Measurements from ENCODE around the gene TWIST2. TPM values are rescaled to one million over a fixed set of nuclear protein-coding genes. Genes with fewer than 3 reads are reported as not detected.

The TWIST2 gene
- total RNA-seq, 2 experiments from 2014 or later = not detected

DNA sequence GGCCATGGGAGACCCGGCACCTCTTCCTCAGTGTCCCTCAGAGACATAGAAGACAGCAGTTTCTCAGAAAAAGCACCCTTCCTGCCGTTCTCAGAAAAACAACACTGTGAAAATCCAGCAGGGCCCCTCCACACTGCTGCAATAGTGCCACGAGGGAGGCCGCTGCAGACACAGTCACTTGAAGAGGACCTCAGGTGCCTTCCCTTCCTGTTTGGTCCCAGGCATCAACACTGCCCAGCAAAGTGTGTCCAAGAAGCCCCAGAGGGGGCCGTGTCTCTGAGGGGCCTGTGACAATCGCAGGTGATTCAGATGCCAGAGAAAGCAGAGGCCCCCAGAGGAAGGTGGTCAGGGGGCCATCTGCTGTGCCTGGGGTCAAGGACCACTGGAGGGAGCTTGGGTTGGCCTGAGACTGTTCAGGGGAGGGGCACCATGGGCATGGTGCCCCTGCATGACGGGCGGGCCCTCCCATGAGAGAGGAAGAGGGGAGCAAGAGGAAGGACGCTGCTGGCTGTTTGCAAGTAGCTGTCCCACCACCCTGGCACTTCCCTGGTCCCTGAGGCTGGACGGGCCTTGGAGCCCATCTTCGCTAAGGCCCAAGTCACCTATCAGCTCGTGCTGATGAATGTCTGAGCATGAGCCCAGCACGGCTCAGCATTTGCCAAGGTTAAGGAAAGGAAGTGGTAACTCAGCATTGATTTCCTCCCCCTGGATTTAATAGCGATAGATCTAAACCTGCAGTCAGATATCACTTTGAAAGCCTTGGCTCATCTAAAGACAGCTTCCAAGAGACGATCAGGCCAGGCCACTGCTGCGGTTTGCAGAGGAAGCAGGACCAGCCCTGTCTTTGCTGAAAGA is 9.1 kb downstream of the TWIST2 start:
- CTCF ChIA-PET = no interaction called here
- Histone ChIP-seq H3K4me1 (ENCODE audit: insufficient read depth, low read length) (no peaks in the 10 kb centered on the region), H3K27me3 (ENCODE audit: control insufficient read depth in 1 of 2, insufficient read depth in 2 of 2, low read length in 2 of 2) (peaks cover 11% of the 10 kb centered on the region in 2 experiments), H3K9me3 (ENCODE audit: control insufficient read depth in 1 of 2, insufficient read depth in 1 of 2, low read length in 2 of 2) (peaks cover 0 to 11% of the 10 kb centered on the region in 2 experiments), H3K4me3 (ENCODE audit: low read length) (no peak overlapping the region), H3K27ac (ENCODE audit: low read depth in 1 of 2, low read length in 2 of 2) (no peak overlapping the region), H3K36me3 (ENCODE audit: insufficient read depth, low read length) (no peaks in the 10 kb centered on the region)
- peaks cover 24% of the 10 kb centered on the region for H3K27me3 Mint-ChIP-seq
- H3K4me1 Mint-ChIP-seq (ENCODE audit: low read depth) = no peaks in the 10 kb centered on the region
- ATAC-seq (ENCODE audit: poor library complexity) (no peak), DNase-seq (no peak)
- no peaks in the 10 kb centered on the region for H3K9me3 Mint-ChIP-seq
- H3K36me3 Mint-ChIP-seq (ENCODE audit: low read depth) = no peaks in the 10 kb centered on the region
- TF ChIP-seq, protein P1, sequence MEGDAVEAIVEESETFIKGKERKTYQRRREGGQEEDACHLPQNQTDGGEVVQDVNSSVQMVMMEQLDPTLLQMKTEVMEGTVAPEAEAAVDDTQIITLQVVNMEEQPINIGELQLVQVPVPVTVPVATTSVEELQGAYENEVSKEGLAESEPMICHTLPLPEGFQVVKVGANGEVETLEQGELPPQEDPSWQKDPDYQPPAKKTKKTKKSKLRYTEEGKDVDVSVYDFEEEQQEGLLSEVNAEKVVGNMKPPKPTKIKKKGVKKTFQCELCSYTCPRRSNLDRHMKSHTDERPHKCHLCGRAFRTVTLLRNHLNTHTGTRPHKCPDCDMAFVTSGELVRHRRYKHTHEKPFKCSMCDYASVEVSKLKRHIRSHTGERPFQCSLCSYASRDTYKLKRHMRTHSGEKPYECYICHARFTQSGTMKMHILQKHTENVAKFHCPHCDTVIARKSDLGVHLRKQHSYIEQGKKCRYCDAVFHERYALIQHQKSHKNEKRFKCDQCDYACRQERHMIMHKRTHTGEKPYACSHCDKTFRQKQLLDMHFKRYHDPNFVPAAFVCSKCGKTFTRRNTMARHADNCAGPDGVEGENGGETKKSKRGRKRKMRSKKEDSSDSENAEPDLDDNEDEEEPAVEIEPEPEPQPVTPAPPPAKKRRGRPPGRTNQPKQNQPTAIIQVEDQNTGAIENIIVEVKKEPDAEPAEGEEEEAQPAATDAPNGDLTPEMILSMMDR (IDR thresholded peaks at IDR 0.05) = no peak
- H3K4me3 Mint-ChIP-seq = no peak overlapping the region
- no peak overlapping the region for H3K27ac Mint-ChIP-seq
- POLR2A ChIA-PET = no interaction called here
- intact Hi-C loops (cut with DNase I, micrococcal nuclease) = no loop called here

DNA sequence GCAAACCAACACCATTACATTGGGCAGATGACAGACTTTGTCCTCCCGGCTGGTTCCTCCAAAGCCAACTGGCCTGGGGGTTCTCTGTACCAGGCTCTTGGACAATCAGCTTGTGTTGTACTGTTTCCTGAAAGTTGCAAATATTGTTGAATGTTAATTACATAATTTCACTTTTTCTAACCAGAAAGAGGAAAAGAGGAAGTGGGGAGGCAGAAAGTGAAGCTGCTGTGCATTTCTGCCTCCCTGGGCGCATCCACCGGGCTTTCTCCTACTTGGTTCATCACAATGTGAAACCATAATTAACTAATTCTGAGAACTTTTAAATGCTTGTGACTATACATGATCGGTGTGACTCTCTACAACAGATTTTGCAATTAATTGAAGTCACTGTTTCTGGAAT is 10.1 kb downstream of the TWIST2 start:
- ChIA-PET POLR2A (no interaction called here), CTCF (no interaction called here)
- Mint-ChIP-seq H3K36me3 (ENCODE audit: low read depth) (no peaks in the 10 kb centered on the region), H3K4me3 (no peak overlapping the region), H3K27me3 (peaks cover 17% of the 10 kb centered on the region), H3K9me3 (no peaks in the 10 kb centered on the region), H3K4me1 (ENCODE audit: low read depth) (no peaks in the 10 kb centered on the region), H3K27ac (no peak overlapping the region)
- H3K4me3 ChIP-seq (ENCODE audit: low read length) = no peak overlapping the region
- DNase-seq = no peak
- no peak for ATAC-seq (ENCODE audit: poor library complexity)
- intact Hi-C loops (cut with DNase I, micrococcal nuclease) = no loop called here
- TF ChIP-seq, protein P1 (IDR thresholded peaks at IDR 0.05) = no peak
- peaks cover 5 to 11% of the 10 kb centered on the region in 2 experiments for H3K27me3 ChIP-seq (ENCODE audit: control insufficient read depth in 1 of 2, insufficient read depth in 2 of 2, low read length in 2 of 2)
- H3K4me1 ChIP-seq (ENCODE audit: insufficient read depth, low read length) = no peaks in the 10 kb centered on the region
- H3K27ac ChIP-seq (ENCODE audit: low read depth in 1 of 2, low read length in 2 of 2) = no peak overlapping the region
- peaks cover 0 to 11% of the 10 kb centered on the region in 2 experiments for H3K9me3 ChIP-seq (ENCODE audit: control insufficient read depth in 1 of 2, insufficient read depth in 1 of 2, low read length in 2 of 2)
- no peaks in the 10 kb centered on the region for H3K36me3 ChIP-seq (ENCODE audit: insufficient read depth, low read length)

DNA sequence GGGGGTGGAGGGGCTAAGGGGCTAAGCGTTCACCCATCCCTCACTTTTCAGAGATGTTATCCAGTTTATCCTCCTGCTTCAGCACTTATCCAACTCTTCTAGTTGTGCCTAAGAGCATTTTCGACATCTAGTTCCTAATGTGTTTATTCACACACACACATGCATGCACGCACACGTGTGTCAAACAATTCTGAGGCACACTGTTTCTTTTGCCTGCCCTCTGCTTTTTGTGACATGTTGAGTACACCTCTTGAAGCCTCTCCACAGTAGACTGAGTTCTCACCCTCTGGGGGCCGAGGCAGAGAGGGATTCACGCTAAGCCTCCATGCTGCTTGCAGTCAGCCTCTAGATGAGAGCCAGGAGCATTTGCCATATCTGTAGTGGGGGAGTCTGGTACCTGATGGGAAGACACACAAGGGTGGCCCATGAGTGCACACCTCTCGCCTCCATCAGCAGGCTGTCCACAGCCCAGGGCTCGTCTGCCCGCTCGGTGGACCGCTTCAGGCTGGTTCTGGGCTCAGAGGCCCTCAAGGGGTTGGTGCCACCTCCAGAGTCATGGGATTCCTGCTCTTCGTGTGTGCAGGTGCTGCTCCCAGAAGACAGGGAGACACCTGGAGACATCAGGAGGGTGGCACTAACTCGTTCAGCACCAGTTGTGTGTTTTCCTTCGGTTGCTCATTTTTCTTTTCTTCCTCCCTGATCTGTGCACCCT is 11.9 kb downstream of the TWIST2 start:
- H3K27me3 ChIP-seq (ENCODE audit: control insufficient read depth in 1 of 2, insufficient read depth in 2 of 2, low read length in 2 of 2) = peaks cover 5 to 12% of the 10 kb centered on the region in 2 experiments
- H3K27ac ChIP-seq (ENCODE audit: low read depth in 1 of 2, low read length in 2 of 2) = no peak overlapping the region
- POLR2A ChIA-PET = no interaction called here
- Mint-ChIP-seq H3K9me3 (no peaks in the 10 kb centered on the region), H3K4me1 (ENCODE audit: low read depth) (no peaks in the 10 kb centered on the region), H3K27me3 (peaks cover 8% of the 10 kb centered on the region), H3K36me3 (ENCODE audit: low read depth) (no peaks in the 10 kb centered on the region), H3K27ac (no peak overlapping the region), H3K4me3 (no peak overlapping the region)
- H3K4me1 ChIP-seq (ENCODE audit: insufficient read depth, low read length) = no peaks in the 10 kb centered on the region
- peaks cover 0 to 19% of the 10 kb centered on the region in 2 experiments for H3K9me3 ChIP-seq (ENCODE audit: control insufficient read depth in 1 of 2, insufficient read depth in 1 of 2, low read length in 2 of 2)
- intact Hi-C loops (cut with DNase I, micrococcal nuclease) = no loop called here
- CTCF ChIA-PET = no interaction called here
- H3K36me3 ChIP-seq (ENCODE audit: insufficient read depth, low read length) = no peaks in the 10 kb centered on the region
- DNase-seq = no peak
- H3K4me3 ChIP-seq (ENCODE audit: low read length) = no peak overlapping the region
- TF ChIP-seq, protein P1 (IDR thresholded peaks at IDR 0.05) = no peak
- ATAC-seq (ENCODE audit: poor library complexity) = no peak
